H9 (cell line): Measurements from ENCODE around the gene TMEM151A. TPM values are rescaled to one million over a fixed set of nuclear protein-coding genes. Genes with fewer than 3 reads are reported as not detected.

Experiments
- DNase-seq: peaks from one replicate; pipeline ENCODE4 v3.0.0-alpha.2; 2017
- H2AFZ ChIP-seq: one replicate; pipeline ENCODE4 v1.6.1; 2013; ENCODE audit warnings: mild to moderate bottlenecking, low read length, control low read depth, moderate library complexity
- H2AK5ac ChIP-seq: 2 replicates; pipeline ENCODE4 v1.6.1; 2013; ENCODE audit warnings: low read length, control low read depth, mixed read lengths; ENCODE audit not compliant: insufficient read length
- H2BK120ac ChIP-seq: one replicate; pipeline ENCODE4 v1.6.1; 2013; ENCODE audit warnings: low read depth, mild to moderate bottlenecking, low read length, control low read depth, inconsistent platforms; ENCODE audit not compliant: poor library complexity, severe bottlenecking
- H2BK12ac ChIP-seq: 2 replicates; pipeline ENCODE4 v1.6.1; 2013; ENCODE audit warnings: low read length, control low read depth, mixed read lengths, low read depth; ENCODE audit not compliant: insufficient read length
- H2BK15ac ChIP-seq: 2 replicates; pipeline ENCODE4 v1.6.1; 2013; ENCODE audit warnings: low read depth, low read length, control low read depth
- H2BK20ac ChIP-seq: one replicate; pipeline ENCODE4 v1.6.1; 2013; ENCODE audit warnings: low read depth, mild to moderate bottlenecking, low read length, control low read depth, inconsistent platforms; ENCODE audit not compliant: poor library complexity, severe bottlenecking
- H2BK5ac ChIP-seq: 2 replicates; pipeline ENCODE4 v1.6.1; 2013; ENCODE audit warnings: low read length, control low read depth, mixed read lengths; ENCODE audit not compliant: insufficient read length
- H3K14ac ChIP-seq: 2 replicates; pipeline ENCODE4 v1.6.1; 2013; ENCODE audit warnings: low read length, control low read depth; ENCODE audit not compliant: insufficient read depth
- H3K18ac ChIP-seq: 2 replicates; pipeline ENCODE4 v1.6.1; 2013; ENCODE audit warnings: low read depth, mild to moderate bottlenecking, mixed read lengths, low read length, control low read depth; ENCODE audit not compliant: insufficient read length
- H3K23ac ChIP-seq: 2 replicates; pipeline ENCODE4 v1.6.1; 2013; ENCODE audit warnings: low read length, control low read depth, mixed read lengths, low read depth; ENCODE audit not compliant: insufficient read length
- H3K23me2 ChIP-seq: 2 replicates; pipeline ENCODE4 v1.6.1; 2013; ENCODE audit warnings: low read depth, mild to moderate bottlenecking, mixed read lengths, low read length, control low read depth; ENCODE audit not compliant: insufficient read length, poor library complexity, severe bottlenecking
- H3K27ac ChIP-seq: 2 replicates; pipeline ENCODE4 v1.5.1; 2013; ENCODE audit warnings: low read length, control low read depth, mixed read lengths, low read depth; ENCODE audit not compliant: insufficient read length
- H3K27me3 ChIP-seq: 2 replicates; pipeline ENCODE4 v1.6.1; 2013; ENCODE audit warnings: low read length, control low read depth, inconsistent platforms; ENCODE audit not compliant: insufficient read depth
- H3K4ac ChIP-seq: 2 replicates; pipeline ENCODE4 v1.6.1; 2013; ENCODE audit warnings: low read depth, mild to moderate bottlenecking, control low read depth, inconsistent platforms, low read length, moderate library complexity
- H3K4me1 ChIP-seq: 2 replicates; pipeline ENCODE4 v1.6.1; 2013; ENCODE audit warnings: low read length, control low read depth, inconsistent platforms; ENCODE audit not compliant: insufficient read depth
- H3K4me2 ChIP-seq: 2 replicates; pipeline ENCODE4 v1.6.1; 2013; ENCODE audit warnings: low read length, control low read depth, mixed read lengths; ENCODE audit not compliant: insufficient read length, insufficient read depth
- H3K56ac ChIP-seq: 2 replicates; pipeline ENCODE4 v1.6.1; 2013; ENCODE audit warnings: low read depth, mild to moderate bottlenecking, mixed read lengths, low read length, control low read depth; ENCODE audit not compliant: insufficient read length
- H3K79me1 ChIP-seq: 2 replicates; pipeline ENCODE4 v1.6.1; 2013; ENCODE audit warnings: low read depth, mild to moderate bottlenecking, moderate library complexity, low read length, control low read depth, inconsistent platforms; ENCODE audit not compliant: insufficient read depth, poor library complexity, severe bottlenecking
- H3K79me2 ChIP-seq: 2 replicates; pipeline ENCODE4 v1.6.1; 2013; ENCODE audit warnings: low read length, control low read depth, inconsistent platforms; ENCODE audit not compliant: insufficient read depth
- H3K9ac ChIP-seq: 2 replicates; pipeline ENCODE4 v1.6.1; 2013; ENCODE audit warnings: low read length, control low read depth, mixed read lengths; ENCODE audit not compliant: insufficient read length; ENCODE audit errors: extremely low read depth
- H3K9me3 ChIP-seq: one replicate; pipeline ENCODE4 v1.6.1; 2013; ENCODE audit warnings: low read depth, low read length, inconsistent platforms; ENCODE audit not compliant: control insufficient read depth
- H3T11ph ChIP-seq: one replicate; pipeline ENCODE4 v1.6.1; 2013; ENCODE audit warnings: mild to moderate bottlenecking, low read length, control low read depth, inconsistent platforms
- H4K20me1 ChIP-seq: one replicate; pipeline ENCODE4 v1.6.1; 2013; ENCODE audit not compliant: control insufficient read depth, insufficient read length, insufficient read depth
- H4K5ac ChIP-seq: 2 replicates; pipeline ENCODE4 v1.6.1; 2013; ENCODE audit warnings: low read depth, mild to moderate bottlenecking, mixed read lengths, low read length, control low read depth; ENCODE audit not compliant: insufficient read length
- H4K8ac ChIP-seq: replicated peaks from 2 replicates; pipeline ENCODE4 v1.6.1; 2013; ENCODE audit warnings: low read length, control low read depth, mixed read lengths, low read depth; ENCODE audit not compliant: insufficient read length
- H4K91ac ChIP-seq: 2 replicates; pipeline ENCODE4 v1.6.1; 2013; ENCODE audit warnings: low read depth, mild to moderate bottlenecking, moderate library complexity, mixed read lengths, low read length, control low read depth; ENCODE audit not compliant: insufficient read length
- H3K27ac Mint-ChIP-seq, 3 experiments: 2 replicates in 2 of 3; 3 replicates in 1 of 3; pipeline ENCODE4 v1.8.0; 2020 to 2021; ENCODE audit warnings: mixed read lengths in 3 of 3, mild to moderate bottlenecking in 1 of 3, moderate library complexity in 1 of 3
- H3K27me3 Mint-ChIP-seq: 2 replicates; pipeline ENCODE4 v1.8.0; 2021; ENCODE audit warnings: low read depth, mild to moderate bottlenecking, moderate library complexity, mixed read lengths
- H3K36me3 Mint-ChIP-seq, 3 experiments: 2 replicates in 2 of 3; 3 replicates in 1 of 3; pipeline ENCODE4 v1.8.0; 2020 to 2021; ENCODE audit warnings: low read depth in 3 of 3, mixed read lengths in 3 of 3; ENCODE audit not compliant: insufficient read depth in 1 of 3
- H3K4me1 Mint-ChIP-seq, 2 experiments: 2 replicates each; pipeline ENCODE4 v1.8.0; 2020; ENCODE audit warnings: mixed read lengths in 2 of 2
- H3K4me3 Mint-ChIP-seq, 2 experiments: 2 replicates in 1 of 2; 3 replicates in 1 of 2; pipeline ENCODE4 v1.8.0; 2020 to 2021; ENCODE audit warnings: mild to moderate bottlenecking in 2 of 2, mixed read lengths in 2 of 2, moderate library complexity in 1 of 2
- H3K9me3 Mint-ChIP-seq, 2 experiments: 2 replicates in 1 of 2; 3 replicates in 1 of 2; pipeline ENCODE4 v1.8.0; 2020; ENCODE audit warnings: mild to moderate bottlenecking in 2 of 2, mixed read lengths in 2 of 2, moderate library complexity in 1 of 2
- WGBS: extraction: QIAGEN DNeasy Blood & Tissue Kit; methylation state at CpG from one replicate; pipeline ENCODE4 v1.1.7; 2013; ENCODE audit warnings: missing lambda C conversion rate, low lambda C conversion rate, mixed read lengths; ENCODE audit not compliant: insufficient read length; ENCODE audit errors: extremely low coverage; 5-methylcytosine and 5-hydroxymethylcytosine counted together
- total RNA-seq: library from RNA; stranded (reverse); gene quantifications from 2 replicates; pipeline ENCODE4 v1.2.1, GENCODE V29; 2021
- TF ChIP-seq, protein P1 (sequence below): fragments of 200-600 bp; sonication (generic); conservative IDR thresholded peaks from 3 replicates; pipeline ENCODE4 v1.8.0; 2021; ENCODE audit warnings: antibody characterized with exemption, mild to moderate bottlenecking

The TMEM151A gene
- total RNA-seq, 1 experiment from 2014 or later, result 1.2 TPM

DNA sequence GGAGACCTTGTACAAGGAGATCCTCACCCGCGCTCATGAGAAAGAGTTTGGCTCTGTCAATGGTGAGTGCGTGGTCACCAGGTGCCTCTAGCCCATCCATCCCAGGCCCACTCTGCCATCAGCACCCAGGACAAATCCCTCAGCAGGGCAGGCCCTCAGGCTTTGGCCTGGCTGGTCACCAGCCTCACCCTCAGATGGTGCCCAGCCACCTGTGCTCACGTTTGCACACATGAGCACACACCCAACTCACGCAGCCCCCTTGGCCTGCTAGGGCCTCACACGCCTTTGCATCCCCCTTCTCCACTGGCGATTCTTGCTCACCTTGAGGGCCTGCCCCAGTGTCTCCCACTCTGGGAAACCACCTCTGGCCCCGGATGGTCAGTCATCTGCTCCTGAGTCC is 27.3 kb upstream of the TMEM151A start:
- Histone ChIP-seq H4K20me1 (peaks cover 2% of the 10 kb centered on the region), H2BK5ac (no peak overlapping the region), H2BK12ac (no peak overlapping the region), H4K91ac (no peak overlapping the region), H3K56ac (no peak overlapping the region), H3K9me3 (no peaks in the 10 kb centered on the region), H4K5ac (no peak overlapping the region), H2AFZ (no peak overlapping the region), H2AK5ac (no peak overlapping the region), H3T11ph (no peak overlapping the region), H3K14ac (no peak overlapping the region), H3K79me2 (no peaks in the 10 kb centered on the region), H3K4me1 (no peaks in the 10 kb centered on the region), H3K27me3 (no peaks in the 10 kb centered on the region), H3K79me1 (no peaks in the 10 kb centered on the region), H2BK20ac (no peak overlapping the region), H3K4ac (no peak overlapping the region), H3K9ac (no peak overlapping the region), H3K23ac (no peak overlapping the region), H4K8ac (no peak overlapping the region), H2BK15ac (no peak overlapping the region), H3K18ac (no peak overlapping the region), H3K23me2 (peaks cover 9% of the 10 kb centered on the region), H2BK120ac (no peak overlapping the region), H3K4me2 (no peak overlapping the region), H3K27ac (no peak overlapping the region)
- no CpG with 5 or more reads among the region's 8 CpGs for WGBS
- Mint-ChIP-seq H3K9me3 (no peaks in the 10 kb centered on the region), H3K4me1 (peaks cover 13 to 15% of the 10 kb centered on the region in 2 experiments), H3K27ac (peak overlapping the region; percentile 68 to 89 (median 70); a peak in 3 of 7 replicates), H3K36me3 (peaks cover 15 to 59% (median 53%) of the 10 kb centered on the region in 3 experiments), H3K27me3 (no peaks in the 10 kb centered on the region; the same call in 1 of the 2 replicates), H3K4me3 (peak overlapping the region in 1 of 2 experiments; percentile 55; a peak in 2 of 5 replicates)
- TF ChIP-seq, protein P1, sequence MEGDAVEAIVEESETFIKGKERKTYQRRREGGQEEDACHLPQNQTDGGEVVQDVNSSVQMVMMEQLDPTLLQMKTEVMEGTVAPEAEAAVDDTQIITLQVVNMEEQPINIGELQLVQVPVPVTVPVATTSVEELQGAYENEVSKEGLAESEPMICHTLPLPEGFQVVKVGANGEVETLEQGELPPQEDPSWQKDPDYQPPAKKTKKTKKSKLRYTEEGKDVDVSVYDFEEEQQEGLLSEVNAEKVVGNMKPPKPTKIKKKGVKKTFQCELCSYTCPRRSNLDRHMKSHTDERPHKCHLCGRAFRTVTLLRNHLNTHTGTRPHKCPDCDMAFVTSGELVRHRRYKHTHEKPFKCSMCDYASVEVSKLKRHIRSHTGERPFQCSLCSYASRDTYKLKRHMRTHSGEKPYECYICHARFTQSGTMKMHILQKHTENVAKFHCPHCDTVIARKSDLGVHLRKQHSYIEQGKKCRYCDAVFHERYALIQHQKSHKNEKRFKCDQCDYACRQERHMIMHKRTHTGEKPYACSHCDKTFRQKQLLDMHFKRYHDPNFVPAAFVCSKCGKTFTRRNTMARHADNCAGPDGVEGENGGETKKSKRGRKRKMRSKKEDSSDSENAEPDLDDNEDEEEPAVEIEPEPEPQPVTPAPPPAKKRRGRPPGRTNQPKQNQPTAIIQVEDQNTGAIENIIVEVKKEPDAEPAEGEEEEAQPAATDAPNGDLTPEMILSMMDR, result no peak
- DNase-seq, result no peak
